Ecto neural progenitor cell (in vitro differentiated cells): ENCODE data around the gene MAP1LC3B.

Source experiments
- DNase-seq: peaks from one replicate; pipeline ENCODE4 v3.0.0-alpha.2; 2018; ENCODE audit warnings: low spot score

The MAP1LC3B gene

GRCh38 chr16:87409781-87410180 is 17.6 kb downstream of the MAP1LC3B start:
- DNase-seq = no peak

DNA sequence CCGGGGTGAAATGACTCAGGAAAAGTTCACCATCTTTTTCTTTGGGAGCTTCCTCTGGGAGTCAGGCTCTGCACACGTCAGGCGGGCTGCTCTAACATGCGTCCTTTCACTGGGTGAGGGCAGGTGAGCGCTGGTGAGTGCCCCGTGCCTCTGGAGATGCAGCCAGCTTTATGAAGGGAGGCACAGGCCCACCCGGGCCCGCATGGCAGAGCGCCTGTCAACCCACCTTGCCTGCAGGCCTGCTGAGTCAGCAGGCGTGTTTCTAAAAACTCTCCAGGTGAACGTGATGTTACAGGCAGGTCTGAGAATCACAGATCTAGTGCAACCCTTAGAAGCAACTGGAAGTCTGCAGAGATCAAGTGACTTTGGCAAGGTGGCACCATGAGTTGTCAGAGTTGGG is 18.4 kb downstream of the MAP1LC3B start:
- no peak for DNase-seq

DNA sequence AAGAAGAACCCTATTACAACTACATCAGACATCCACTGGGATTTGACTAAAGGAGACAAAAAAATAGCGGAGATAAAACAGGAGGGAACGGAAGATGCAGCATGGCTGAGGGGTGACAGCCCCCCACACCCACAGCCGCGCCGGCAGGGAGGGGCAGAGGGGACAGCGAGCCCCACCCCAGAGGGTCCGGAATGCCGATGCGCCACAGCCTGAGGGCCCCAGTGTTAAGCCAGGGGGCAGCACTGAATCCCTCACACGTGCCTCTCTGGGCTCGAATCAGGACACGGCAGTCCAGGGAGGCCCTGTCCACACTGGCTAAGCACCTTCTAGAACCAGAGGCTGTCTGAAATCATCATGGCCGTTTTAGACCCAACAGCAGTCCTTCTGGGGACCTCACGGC is 18.8 kb downstream of the MAP1LC3B start:
- DNase-seq = no peak

- DNase-seq = no peak
Observed at GRCh38 chr16:87411375-87412271, 19.5 kb downstream of the MAP1LC3B start.

GRCh38 chr16:87412371-87412995 is 20.3 kb downstream of the MAP1LC3B start:
- no peak for DNase-seq

GRCh38 chr16:87412996-87413421 is 20.9 kb downstream of the MAP1LC3B start:
- no peak for DNase-seq

- no peak for DNase-seq
Observed at GRCh38 chr16:87414251-87414680, 22.1 kb downstream of the MAP1LC3B start.

- no peak for DNase-seq
Observed at GRCh38 chr16:87415441-87415840, 23.3 kb downstream of the MAP1LC3B start.

DNA sequence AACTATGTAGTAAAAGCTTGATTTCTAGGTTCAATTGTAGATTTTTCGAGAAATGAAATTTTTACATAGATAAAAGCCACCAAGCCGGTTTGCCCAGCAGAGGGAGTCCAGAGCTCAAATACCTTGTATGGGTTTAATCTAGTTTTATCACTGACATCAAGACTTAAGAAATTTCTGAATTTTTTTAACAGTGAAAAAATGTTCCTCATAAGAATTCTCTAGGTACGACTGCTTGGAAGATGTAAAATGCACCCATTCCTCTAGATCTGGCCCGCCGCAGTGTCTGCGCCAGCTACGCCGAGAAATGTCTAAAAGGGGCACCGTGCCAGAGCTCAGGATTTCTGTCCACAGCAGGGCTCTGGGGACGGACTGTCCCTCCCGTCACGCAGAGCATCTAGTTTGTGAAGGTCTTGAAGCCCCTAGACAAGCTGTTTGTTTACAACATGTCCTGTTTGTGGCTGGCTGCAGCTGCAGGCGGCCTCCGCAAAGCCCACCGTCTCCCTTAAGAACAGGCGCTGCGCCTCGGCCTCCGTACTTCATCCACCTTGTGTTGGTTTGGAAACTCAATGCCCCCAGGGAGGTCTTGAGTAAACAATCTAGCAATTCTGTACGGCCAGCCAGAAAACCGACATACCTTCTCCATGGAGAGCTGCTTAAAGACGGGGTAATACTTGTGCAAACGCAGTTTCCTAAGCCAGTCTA is 24.8 kb downstream of the MAP1LC3B start:
- no peak for DNase-seq

DNA sequence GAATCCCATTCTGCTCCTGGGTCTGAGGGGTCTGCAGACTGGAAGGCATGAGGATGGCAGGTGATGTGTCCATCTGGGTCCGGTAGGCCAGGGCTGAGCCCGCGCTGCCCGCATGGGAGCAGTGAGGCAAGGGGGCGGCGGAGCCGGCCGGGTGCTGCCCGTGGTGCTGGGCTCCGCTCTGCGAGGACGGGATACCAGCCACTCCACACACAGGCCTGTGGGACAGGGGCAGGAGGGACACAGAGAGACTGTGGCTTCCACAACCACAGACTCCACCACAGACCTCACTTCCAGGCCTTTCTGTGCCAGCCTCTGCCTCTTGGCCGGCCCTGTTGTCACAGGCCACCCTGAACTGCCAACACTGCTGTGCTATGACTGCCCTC is 25.4 kb downstream of the MAP1LC3B start:
- DNase-seq = no peak

- DNase-seq = no peak
Observed at GRCh38 chr16:87418216-87418615, 26.1 kb downstream of the MAP1LC3B start.

DNA sequence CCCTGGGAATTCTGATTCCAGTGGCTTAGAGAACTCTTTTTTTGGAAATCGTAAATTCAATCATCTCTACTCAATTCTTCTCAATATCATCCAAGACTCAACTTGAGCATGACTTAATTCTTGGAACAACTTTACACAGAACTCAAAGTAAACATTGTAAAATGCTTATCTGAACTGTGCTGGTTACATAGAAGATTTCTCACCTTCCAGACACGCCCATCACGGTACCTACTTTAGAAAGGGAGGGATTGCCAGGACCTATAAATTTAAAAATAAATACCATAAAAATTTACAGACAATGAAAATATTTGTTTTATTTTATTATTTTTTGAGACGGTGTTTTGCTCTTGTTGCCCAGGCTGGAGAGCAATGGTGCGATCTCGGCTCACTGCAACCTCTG is 26.5 kb downstream of the MAP1LC3B start:
- DNase-seq = no peak

- no peak for DNase-seq
Observed at GRCh38 chr16:87420026-87421002, 28.2 kb downstream of the MAP1LC3B start.

DNA sequence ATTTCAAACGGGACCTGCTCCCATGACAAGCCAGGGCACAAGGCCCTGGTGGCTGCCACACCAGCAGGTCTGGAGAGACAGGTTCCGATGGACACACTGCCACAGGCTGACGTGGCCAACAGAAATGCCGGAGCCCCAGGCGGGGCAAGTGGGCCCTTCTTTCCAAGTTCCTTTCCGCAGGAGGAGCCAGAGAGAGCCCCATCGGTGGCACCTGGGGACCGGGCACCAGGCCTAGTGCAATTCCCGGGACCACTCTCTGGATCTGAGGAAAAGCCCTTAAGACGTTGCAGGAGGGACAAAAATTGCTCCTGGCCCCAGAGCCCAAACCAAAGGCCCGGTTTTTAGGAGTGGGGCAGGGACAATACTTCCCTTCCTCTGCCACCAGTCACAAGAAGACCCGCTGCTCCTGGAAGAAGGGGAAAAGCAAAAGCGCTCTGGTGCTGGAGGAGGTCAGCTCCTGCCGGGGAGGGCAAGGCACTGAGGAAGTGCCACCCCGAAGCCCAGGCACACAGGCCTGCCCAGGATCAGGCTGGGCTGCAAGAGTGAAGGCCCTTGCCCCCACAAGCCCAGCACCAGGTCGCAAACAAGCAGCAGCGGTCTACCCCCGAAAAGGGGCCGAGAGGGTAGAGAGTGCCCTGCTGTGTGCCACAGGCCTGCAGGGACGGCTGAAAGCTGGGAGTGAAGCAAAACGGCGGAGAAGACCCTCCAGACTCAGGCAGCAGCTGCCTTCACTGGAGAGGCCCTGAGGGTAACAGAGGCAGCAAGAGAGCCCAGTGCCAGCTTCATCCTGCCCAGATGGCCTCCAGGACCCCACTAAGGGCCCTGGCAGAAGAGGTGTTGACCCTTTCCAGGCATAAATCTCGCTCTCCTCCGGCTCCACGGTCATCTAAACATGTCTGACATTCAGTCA is 29.1 kb downstream of the MAP1LC3B start:
- no peak for DNase-seq

DNA sequence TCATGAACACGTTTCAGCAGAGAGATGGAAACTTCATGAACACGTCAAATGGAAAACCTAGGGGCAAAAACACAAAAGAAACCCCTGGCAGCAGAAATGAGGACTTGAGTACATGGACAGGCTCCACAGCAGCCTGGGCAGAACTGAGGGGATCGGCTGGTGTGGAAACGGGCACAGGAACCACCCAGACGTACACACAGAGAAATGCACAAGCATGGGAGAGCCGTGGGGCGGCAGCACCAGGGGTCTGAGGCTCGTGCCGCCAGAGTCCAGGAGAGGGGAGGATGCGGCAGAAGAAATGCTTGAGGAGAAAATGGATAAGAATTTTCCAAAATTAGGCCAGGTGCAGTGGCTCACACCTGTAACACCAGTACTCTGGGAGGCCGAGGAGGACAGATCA is 30.0 kb downstream of the MAP1LC3B start:
- DNase-seq = no peak

GRCh38 chr16:87423429-87423828 is 31.3 kb downstream of the MAP1LC3B start:
- no peak for DNase-seq

DNA sequence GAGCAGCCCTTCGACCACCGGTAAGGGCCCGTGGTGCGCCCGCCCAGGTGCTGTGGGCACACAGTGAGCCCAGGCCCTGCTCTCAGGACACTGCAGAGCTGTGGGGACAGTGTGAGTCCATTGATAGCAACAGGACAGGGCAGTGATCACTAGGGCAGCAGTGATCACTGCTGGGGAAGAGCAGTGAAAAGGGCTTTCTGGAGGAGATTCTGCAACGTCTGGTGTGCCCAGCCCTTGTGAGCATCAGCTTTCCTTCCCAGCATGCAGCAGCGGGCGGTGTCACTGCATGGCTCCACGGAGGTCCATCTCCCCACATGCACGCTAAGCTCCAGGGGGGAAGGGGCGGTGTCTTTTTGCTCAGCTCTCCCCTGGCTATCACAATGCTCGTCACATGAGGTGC is 32.1 kb downstream of the MAP1LC3B start:
- no peak for DNase-seq

DNA sequence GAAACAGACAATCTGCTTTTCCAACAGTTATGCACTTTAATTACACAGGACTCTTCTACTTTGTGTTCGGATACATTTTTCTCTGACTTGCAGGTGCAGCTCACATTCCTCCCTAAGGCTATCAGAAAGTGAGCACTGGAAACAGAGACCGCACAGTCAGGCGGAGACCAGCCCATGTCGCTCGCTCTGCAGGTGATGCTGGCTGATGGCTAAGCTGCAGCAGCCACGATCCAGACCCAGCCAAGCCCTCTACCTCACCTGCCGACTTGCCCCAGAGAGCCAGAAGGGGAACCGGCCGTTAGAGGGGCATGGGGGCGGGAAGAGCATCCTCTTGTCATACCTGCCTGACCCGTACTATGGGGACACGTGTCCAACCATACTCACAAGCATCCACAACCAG is 33.8 kb downstream of the MAP1LC3B start:
- DNase-seq = no peak

DNA sequence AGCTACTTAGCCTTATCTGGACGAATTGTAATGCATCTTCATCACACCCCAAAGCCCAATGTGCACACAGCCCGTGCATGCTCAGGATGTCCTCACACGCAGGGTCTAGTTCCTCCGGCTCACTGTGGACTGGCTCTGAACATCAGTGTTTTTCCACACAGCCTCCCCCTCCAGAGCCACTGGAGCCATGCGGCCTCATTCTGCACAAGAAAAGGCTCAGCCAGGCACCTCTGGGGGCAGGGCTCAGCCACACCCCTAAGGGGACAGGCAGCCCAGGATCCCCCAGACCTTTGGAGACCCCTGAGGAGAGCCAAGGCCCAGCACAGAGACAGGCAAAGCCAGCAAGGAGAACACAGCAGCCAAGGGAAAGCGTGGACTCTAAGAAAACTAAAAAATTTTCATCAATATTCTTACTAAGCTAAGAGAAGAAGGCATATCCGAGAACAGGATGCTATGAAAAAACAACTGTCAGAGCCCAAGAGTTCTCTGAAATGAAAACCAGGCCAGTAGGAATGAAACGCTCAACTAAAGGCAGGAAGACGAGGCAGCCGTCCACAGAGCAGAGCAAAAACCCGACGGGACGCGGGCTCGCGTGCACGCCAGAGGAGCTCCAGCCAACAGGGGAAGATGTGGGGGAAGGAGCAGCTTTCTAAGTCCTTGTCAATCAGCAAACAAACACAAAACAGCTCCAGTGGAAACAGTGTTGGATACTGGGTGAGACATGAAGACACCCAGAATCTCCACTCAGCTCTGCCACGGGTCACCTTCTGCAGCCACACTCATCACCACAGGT is 34.5 kb downstream of the MAP1LC3B start:
- DNase-seq = no peak

GRCh38 chr16:87431926-87432325 is 39.8 kb downstream of the MAP1LC3B start:
- DNase-seq = no peak
